ENCODE measurements around the gene UBE2G1. TPM values are rescaled to one million over a fixed set of nuclear protein-coding genes. Genes with fewer than 3 reads are reported as not detected.
"Not testable (repeated sequence)": the region's sequence is repeated elsewhere in the genome, so short reads cannot be mapped to it uniquely, and the experiment has no call there.

Gene UBE2G1
- total RNA-seq, 1 donor from 2014 or later: 65.1 TPM

DNA sequence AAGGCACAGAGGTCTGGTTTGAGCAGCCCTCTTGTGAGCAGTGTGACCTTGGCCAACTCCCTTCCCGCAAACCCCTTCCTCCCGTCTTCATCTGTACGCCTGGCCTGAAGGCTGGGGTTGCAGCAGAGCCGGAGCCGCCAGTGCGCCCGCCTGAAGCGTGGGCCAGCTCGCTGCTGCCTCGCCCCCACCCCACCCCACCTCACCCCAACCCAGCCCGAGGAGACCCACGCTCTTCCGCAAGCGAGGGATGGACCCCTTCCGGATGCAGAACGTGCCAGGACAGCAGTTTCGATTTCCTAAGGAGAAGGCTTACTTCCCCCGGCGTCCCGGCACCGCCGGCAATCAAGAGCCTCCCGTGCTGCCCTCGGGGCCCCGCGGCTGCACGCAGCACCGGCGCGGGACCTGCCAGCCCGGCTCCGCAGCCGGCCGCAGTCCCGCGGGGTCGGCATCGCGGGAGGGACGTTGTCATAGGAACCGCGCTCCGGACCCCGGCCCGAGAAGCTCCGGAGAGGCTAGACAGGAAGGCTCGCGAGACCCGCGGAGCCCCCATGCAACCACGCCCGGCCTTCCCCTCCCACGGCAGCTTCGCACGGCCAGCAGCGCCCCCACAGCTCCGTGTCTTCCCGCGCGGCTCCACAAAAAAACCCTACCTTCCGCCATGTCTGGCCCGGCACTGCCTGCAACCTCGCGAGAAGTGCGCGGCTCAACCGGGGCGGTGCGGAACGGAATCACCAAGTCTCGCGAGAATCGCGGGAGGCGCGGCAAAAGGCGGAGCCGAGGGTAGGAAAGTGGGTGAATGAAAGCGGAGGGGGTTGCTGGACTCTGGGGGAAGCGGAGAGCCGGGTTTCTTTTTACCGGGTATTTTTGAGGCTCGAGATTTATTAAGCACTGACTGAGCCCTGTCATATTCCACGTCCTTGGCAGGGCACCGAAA lies 102.9 kb downstream of the UBE2G1 start, which contains the start of gene ANKFY1:
TSS of gene ANKFY1 (minus strand) at position 698 of the 934 bp plus-strand sequence. CDS start at position 660, 38 bp downstream.
- peak within 1 kb of the TSS; percentile 88 for H3K27ac Mint-ChIP-seq (ENCODE audit: unreplicated experiment)
- H3K4me3 Mint-ChIP-seq (ENCODE audit: unreplicated experiment): peak within 1 kb of the TSS; percentile 93
- TF ChIP-seq, protein P1, sequence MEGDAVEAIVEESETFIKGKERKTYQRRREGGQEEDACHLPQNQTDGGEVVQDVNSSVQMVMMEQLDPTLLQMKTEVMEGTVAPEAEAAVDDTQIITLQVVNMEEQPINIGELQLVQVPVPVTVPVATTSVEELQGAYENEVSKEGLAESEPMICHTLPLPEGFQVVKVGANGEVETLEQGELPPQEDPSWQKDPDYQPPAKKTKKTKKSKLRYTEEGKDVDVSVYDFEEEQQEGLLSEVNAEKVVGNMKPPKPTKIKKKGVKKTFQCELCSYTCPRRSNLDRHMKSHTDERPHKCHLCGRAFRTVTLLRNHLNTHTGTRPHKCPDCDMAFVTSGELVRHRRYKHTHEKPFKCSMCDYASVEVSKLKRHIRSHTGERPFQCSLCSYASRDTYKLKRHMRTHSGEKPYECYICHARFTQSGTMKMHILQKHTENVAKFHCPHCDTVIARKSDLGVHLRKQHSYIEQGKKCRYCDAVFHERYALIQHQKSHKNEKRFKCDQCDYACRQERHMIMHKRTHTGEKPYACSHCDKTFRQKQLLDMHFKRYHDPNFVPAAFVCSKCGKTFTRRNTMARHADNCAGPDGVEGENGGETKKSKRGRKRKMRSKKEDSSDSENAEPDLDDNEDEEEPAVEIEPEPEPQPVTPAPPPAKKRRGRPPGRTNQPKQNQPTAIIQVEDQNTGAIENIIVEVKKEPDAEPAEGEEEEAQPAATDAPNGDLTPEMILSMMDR (IDR thresholded peaks at IDR 0.05): peak; percentile 29
- peaks cover 7% of the 10 kb centered on the region for H3K9me3 Mint-ChIP-seq (ENCODE audit: unreplicated experiment)
- DNase-seq (ENCODE audit: extremely low spot score, unreplicated experiment): peak; percentile 99
- H3K36me3 Mint-ChIP-seq (ENCODE audit: unreplicated experiment): peaks cover 16% of the 10 kb centered on the region
- H3K27me3 Mint-ChIP-seq (ENCODE audit: unreplicated experiment): no peaks in the 10 kb centered on the region
- H3K4me1 Mint-ChIP-seq (ENCODE audit: unreplicated experiment): peaks cover 31% of the 10 kb centered on the region

DNA sequence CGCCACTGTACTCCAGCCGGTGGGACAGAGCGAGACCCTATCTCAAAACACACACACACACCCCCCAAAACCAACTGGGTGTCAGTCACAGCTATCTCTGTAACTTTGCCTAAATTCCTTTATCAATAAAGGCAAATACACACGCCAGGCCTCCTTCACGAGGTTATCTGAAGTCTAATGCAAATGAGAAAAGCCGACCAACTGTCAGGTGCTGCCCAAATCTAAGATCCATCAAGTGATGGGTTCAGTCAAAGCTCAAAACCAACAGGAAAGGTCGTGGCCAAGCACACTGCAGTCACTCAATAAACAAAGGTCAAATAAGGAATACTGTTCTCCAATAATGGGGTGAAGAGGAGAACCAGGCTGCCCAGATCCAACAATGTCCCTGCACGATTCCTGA lies 103.8 kb downstream of the UBE2G1 start:
- TF ChIP-seq, protein P1 (IDR thresholded peaks at IDR 0.05): no peak
- Mint-ChIP-seq H3K27ac (ENCODE audit: unreplicated experiment) (peak overlapping the region; percentile 62), H3K27me3 (ENCODE audit: unreplicated experiment) (no peaks in the 10 kb centered on the region), H3K4me1 (ENCODE audit: unreplicated experiment) (peaks cover 31% of the 10 kb centered on the region), H3K36me3 (ENCODE audit: unreplicated experiment) (peaks cover 16% of the 10 kb centered on the region), H3K4me3 (ENCODE audit: unreplicated experiment) (peak overlapping the region; percentile 80), H3K9me3 (ENCODE audit: unreplicated experiment) (peaks cover 7% of the 10 kb centered on the region)
- DNase-seq (ENCODE audit: extremely low spot score, unreplicated experiment): no peak

DNA sequence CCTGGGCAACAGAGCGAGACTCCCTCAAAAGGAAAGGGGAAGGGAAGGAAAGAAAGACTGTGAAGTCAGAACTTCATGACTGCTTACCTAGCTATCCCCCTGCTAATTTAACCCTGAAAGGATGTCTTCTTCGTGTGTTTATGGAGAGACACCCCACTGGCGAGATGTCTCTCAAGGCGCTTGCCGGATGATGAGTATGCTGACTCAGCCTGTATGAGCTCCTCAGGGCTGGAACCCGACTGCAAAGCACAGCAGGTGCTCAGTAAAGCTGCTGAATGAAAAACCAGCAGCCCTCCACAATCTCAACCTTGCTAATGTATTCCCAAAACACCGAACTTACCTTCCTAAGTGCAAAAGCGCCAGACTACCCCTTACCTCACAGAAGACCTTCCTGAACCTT lies 105.0 kb downstream of the UBE2G1 start:
- Mint-ChIP-seq H3K36me3 (ENCODE audit: unreplicated experiment) (peaks cover 15% of the 10 kb centered on the region), H3K27me3 (ENCODE audit: unreplicated experiment) (no peaks in the 10 kb centered on the region), H3K9me3 (ENCODE audit: unreplicated experiment) (peaks cover 7% of the 10 kb centered on the region), H3K27ac (ENCODE audit: unreplicated experiment) (peak overlapping the region; percentile 52), H3K4me1 (ENCODE audit: unreplicated experiment) (peaks cover 31% of the 10 kb centered on the region), H3K4me3 (ENCODE audit: unreplicated experiment) (peak overlapping the region; percentile 38)
- TF ChIP-seq, protein P1 (IDR thresholded peaks at IDR 0.05): no peak
- no peak for DNase-seq (ENCODE audit: extremely low spot score, unreplicated experiment)

DNA sequence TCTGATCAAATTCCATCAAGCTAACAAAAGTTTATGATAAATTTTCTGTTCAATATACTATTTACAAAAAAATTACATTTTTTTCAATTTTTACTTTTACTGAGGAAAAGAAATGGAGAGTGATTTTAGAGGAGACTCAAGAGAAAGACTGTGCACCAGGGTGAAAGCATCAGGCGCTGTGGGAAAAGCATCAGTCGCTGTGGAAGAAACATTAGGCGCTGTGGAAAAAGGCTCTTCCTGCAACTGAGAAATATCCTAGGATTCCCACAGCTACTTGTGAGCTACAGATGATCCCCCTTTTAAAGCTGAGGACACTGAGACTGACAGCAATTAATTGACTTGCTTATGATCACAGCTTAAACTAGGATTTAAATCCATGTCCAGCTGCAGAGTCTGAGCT lies 107.6 kb downstream of the UBE2G1 start:
- Mint-ChIP-seq H3K27me3 (ENCODE audit: unreplicated experiment) (no peaks in the 10 kb centered on the region), H3K4me3 (ENCODE audit: unreplicated experiment) (no peak overlapping the region), H3K9me3 (ENCODE audit: unreplicated experiment) (peaks cover 11% of the 10 kb centered on the region), H3K27ac (ENCODE audit: unreplicated experiment) (no peak overlapping the region), H3K4me1 (ENCODE audit: unreplicated experiment) (peaks cover 19% of the 10 kb centered on the region), H3K36me3 (ENCODE audit: unreplicated experiment) (peaks cover 22% of the 10 kb centered on the region)
- no peak for DNase-seq (ENCODE audit: extremely low spot score, unreplicated experiment)
- TF ChIP-seq, protein P1 (IDR thresholded peaks at IDR 0.05): no peak

DNA sequence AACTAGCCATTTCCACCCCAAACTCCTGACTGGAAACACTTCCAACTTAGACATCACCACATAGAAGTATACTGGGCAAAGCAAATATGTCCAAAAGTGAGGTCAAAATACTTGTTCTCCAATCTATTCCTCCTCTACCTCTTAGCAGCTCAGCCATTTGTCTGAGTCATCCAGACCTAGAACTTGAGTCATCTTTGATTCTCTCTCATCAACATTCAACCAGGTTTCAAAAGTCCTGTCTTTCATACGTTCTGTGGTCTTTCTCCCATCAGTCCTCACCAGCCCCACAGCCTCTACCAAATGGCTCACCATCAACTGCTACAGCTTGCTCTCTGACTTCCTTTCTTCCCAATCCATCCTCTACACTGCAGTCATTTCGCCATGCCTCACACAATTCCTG lies 109.5 kb downstream of the UBE2G1 start:
- H3K9me3 Mint-ChIP-seq (ENCODE audit: unreplicated experiment): peaks cover 11% of the 10 kb centered on the region
- H3K36me3 Mint-ChIP-seq (ENCODE audit: unreplicated experiment): peaks cover 22% of the 10 kb centered on the region
- no peak for DNase-seq (ENCODE audit: extremely low spot score, unreplicated experiment)
- H3K27ac Mint-ChIP-seq (ENCODE audit: unreplicated experiment): no peak overlapping the region
- no peak overlapping the region for H3K4me3 Mint-ChIP-seq (ENCODE audit: unreplicated experiment)
- TF ChIP-seq, protein P1 (IDR thresholded peaks at IDR 0.05): no peak
- H3K27me3 Mint-ChIP-seq (ENCODE audit: unreplicated experiment): no peaks in the 10 kb centered on the region
- peaks cover 6% of the 10 kb centered on the region for H3K4me1 Mint-ChIP-seq (ENCODE audit: unreplicated experiment)

DNA sequence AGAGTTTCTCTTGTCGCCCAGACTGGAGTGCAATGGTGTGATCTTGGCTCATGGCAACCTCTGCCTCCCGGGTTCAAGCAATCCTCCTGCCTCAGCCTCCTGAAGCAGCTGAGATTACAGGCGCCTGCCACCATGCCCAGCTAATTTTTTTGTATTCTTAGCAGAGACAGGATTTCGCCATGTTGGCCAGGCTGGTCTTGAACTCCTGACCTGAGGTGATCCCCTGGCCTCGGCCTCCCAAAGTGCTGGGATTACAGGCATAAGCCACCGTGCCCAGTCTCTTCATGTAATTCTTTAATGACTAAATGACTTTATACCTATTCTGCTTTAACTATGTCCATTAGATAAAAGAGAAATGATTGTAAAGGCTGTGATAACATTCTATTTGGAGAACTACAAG lies 111.2 kb downstream of the UBE2G1 start:
- DNase-seq (ENCODE audit: extremely low spot score, unreplicated experiment); H3K27ac Mint-ChIP-seq (ENCODE audit: unreplicated experiment): not testable (repeated sequence)
- H3K36me3 Mint-ChIP-seq (ENCODE audit: unreplicated experiment): peaks cover 16% of the 10 kb centered on the region

More for the DNA sequence above, 111.2 kb downstream of the UBE2G1 start:
- H3K4me1 Mint-ChIP-seq (ENCODE audit: unreplicated experiment); H3K4me3 Mint-ChIP-seq (ENCODE audit: unreplicated experiment); H3K27me3 Mint-ChIP-seq (ENCODE audit: unreplicated experiment): not testable (repeated sequence)
- H3K9me3 Mint-ChIP-seq (ENCODE audit: unreplicated experiment): peaks cover 11% of the 10 kb centered on the region

Data from osteocyte (in vitro differentiated cells).